ENCODE data around the gene MAFF.
"Not testable (repeated sequence)": the region's sequence is repeated elsewhere in the genome, so short reads cannot be mapped to it uniquely, and the experiment has no call there.

GRCh38 chr22:38177571-38177925 is 24.2 kb upstream of the MAFF start:
- TF ChIP-seq, protein P1, sequence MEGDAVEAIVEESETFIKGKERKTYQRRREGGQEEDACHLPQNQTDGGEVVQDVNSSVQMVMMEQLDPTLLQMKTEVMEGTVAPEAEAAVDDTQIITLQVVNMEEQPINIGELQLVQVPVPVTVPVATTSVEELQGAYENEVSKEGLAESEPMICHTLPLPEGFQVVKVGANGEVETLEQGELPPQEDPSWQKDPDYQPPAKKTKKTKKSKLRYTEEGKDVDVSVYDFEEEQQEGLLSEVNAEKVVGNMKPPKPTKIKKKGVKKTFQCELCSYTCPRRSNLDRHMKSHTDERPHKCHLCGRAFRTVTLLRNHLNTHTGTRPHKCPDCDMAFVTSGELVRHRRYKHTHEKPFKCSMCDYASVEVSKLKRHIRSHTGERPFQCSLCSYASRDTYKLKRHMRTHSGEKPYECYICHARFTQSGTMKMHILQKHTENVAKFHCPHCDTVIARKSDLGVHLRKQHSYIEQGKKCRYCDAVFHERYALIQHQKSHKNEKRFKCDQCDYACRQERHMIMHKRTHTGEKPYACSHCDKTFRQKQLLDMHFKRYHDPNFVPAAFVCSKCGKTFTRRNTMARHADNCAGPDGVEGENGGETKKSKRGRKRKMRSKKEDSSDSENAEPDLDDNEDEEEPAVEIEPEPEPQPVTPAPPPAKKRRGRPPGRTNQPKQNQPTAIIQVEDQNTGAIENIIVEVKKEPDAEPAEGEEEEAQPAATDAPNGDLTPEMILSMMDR (IDR thresholded peaks at IDR 0.05; ENCODE audit: poor library complexity, severe bottlenecking), result not testable (repeated sequence)
- not testable (repeated sequence) for TF ChIP-seq MXI1 (conservative IDR thresholded peaks at IDR 0.05; ENCODE audit: poor library complexity, severe bottlenecking); EP300 (conservative IDR thresholded peaks at IDR 0.05; ENCODE audit: poor library complexity, severe bottlenecking); REST (IDR thresholded peaks at IDR 0.05; ENCODE audit: borderline replicate concordance)

Measured in neural cell (in vitro differentiated cells).